EH (cell line): ENCODE results near the gene ATP6V1F.

ENCODE experiments used
- DNase-seq: peaks from one replicate; pipeline ENCODE4 v3.0.0-alpha.2; 2015; ENCODE audit warnings: low read depth

ATP6V1F gene

GRCh38 chr7:128884561-128885369 lies 22.1 kb downstream of the ATP6V1F start:
- no peak for DNase-seq

- DNase-seq, result no peak
Measured at GRCh38 chr7:128885370-128886187, 22.9 kb downstream of the ATP6V1F start.

- no peak for DNase-seq
Measured at GRCh38 chr7:128886391-128887168, 23.9 kb downstream of the ATP6V1F start.

- no peak for DNase-seq
Measured at GRCh38 chr7:128887169-128888038, 24.7 kb downstream of the ATP6V1F start.

GRCh38 chr7:128888039-128888755 lies 25.5 kb downstream of the ATP6V1F start:
- no peak for DNase-seq

- no peak for DNase-seq
Measured at GRCh38 chr7:128888756-128889095, 26.1 kb downstream of the ATP6V1F start.

GRCh38 chr7:128889121-128889520 lies 26.5 kb downstream of the ATP6V1F start:
- DNase-seq, result no peak

- no peak for DNase-seq
Measured at GRCh38 chr7:128890306-128891109, 27.9 kb downstream of the ATP6V1F start.

- DNase-seq, result no peak
Measured at GRCh38 chr7:128891110-128891941, 28.7 kb downstream of the ATP6V1F start.

- no peak for DNase-seq
Measured at GRCh38 chr7:128891942-128892269, 29.2 kb downstream of the ATP6V1F start.

- no peak for DNase-seq
Measured at GRCh38 chr7:128892521-128893250, 30.0 kb downstream of the ATP6V1F start.

GRCh38 chr7:128893251-128894100 lies 30.8 kb downstream of the ATP6V1F start:
- no peak for DNase-seq

- DNase-seq, result no peak
Measured at GRCh38 chr7:128894101-128894440, 31.4 kb downstream of the ATP6V1F start.

- DNase-seq, result no peak
Measured at GRCh38 chr7:128895320-128895719, 32.7 kb downstream of the ATP6V1F start.

- no peak for DNase-seq
Measured at GRCh38 chr7:128899392-128899791, 36.7 kb downstream of the ATP6V1F start.

- DNase-seq, result no peak
Measured at GRCh38 chr7:128900237-128900636, 37.6 kb downstream of the ATP6V1F start.

GRCh38 chr7:128902761-128903585 lies 40.3 kb downstream of the ATP6V1F start:
- peak; percentile 34 for DNase-seq
